Measurements from ENCODE around the gene POLR2H.

Gene POLR2H

GRCh38 chr3:184358124-184358767 lies 3.3 kb upstream of the POLR2H start:
- Mint-ChIP-seq H3K27me3 (no peaks in the 10 kb centered on the region), H3K4me1 (peaks cover 21% of the 10 kb centered on the region), H3K27ac (ENCODE audit: low read depth) (no peak overlapping the region), H3K9me3 (no peaks in the 10 kb centered on the region), H3K4me3 (no peak overlapping the region), H3K36me3 (ENCODE audit: insufficient read depth) (peaks cover 8% of the 10 kb centered on the region)
- DNase-seq (ENCODE audit: low spot score in 2 of 2): no peak
- ATAC-seq (replicated peaks; ENCODE audit: extremely low read depth, poor library complexity, severe bottlenecking): no peak

DNA sequence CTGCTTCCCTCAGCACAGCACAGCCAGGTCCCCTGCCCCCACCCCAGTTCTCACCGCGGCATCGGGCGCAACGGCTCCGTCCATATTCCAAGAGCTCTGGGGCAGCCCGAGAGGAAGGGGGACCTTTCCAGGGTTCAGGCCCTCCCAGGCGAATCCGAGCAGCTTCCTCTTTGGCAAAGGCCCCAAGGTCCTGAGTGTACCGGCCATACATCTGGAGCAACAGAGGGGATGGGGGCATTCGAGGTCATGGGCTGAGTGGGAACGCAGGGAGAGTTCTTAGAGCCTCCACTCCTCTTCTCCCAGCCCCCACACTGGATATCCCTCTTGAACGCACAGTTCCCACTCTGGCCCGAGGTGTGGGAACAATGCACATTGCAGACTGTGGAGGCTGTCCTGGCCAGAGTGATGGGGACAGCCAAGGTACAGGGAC lies 2.6 kb upstream of the POLR2H start:
- DNase-seq (ENCODE audit: low spot score in 2 of 2): no peak
- no peak overlapping the region for H3K27ac Mint-ChIP-seq (ENCODE audit: low read depth)
- no peaks in the 10 kb centered on the region for H3K9me3 Mint-ChIP-seq
- peaks cover 27% of the 10 kb centered on the region for H3K4me1 Mint-ChIP-seq
- ATAC-seq (replicated peaks; ENCODE audit: extremely low read depth, poor library complexity, severe bottlenecking): no peak
- no peaks in the 10 kb centered on the region for H3K27me3 Mint-ChIP-seq
- no peak overlapping the region for H3K4me3 Mint-ChIP-seq
- peaks cover 13% of the 10 kb centered on the region for H3K36me3 Mint-ChIP-seq (ENCODE audit: insufficient read depth)

GRCh38 chr3:184359610-184360009 lies 1.9 kb upstream of the POLR2H start:
- ATAC-seq (replicated peaks; ENCODE audit: extremely low read depth, poor library complexity, severe bottlenecking): no peak
- Mint-ChIP-seq H3K4me1 (peaks cover 33% of the 10 kb centered on the region), H3K4me3 (peak overlapping the region; percentile 85), H3K36me3 (ENCODE audit: insufficient read depth) (peaks cover 13% of the 10 kb centered on the region), H3K9me3 (no peaks in the 10 kb centered on the region), H3K27me3 (no peaks in the 10 kb centered on the region), H3K27ac (ENCODE audit: low read depth) (no peak overlapping the region)
- no peak for DNase-seq (ENCODE audit: low spot score in 2 of 2)

- no peak for ATAC-seq (replicated peaks; ENCODE audit: extremely low read depth, poor library complexity, severe bottlenecking)
- Mint-ChIP-seq H3K27ac (ENCODE audit: low read depth) (peak overlapping the region; percentile 26), H3K4me1 (peaks cover 40% of the 10 kb centered on the region), H3K27me3 (no peaks in the 10 kb centered on the region), H3K36me3 (ENCODE audit: insufficient read depth) (peaks cover 18% of the 10 kb centered on the region), H3K9me3 (no peaks in the 10 kb centered on the region), H3K4me3 (peak overlapping the region; percentile 85)
- no peak for DNase-seq (ENCODE audit: low spot score in 2 of 2)
Measured at GRCh38 chr3:184360070-184360928, 1.2 kb upstream of the POLR2H start.

DNA sequence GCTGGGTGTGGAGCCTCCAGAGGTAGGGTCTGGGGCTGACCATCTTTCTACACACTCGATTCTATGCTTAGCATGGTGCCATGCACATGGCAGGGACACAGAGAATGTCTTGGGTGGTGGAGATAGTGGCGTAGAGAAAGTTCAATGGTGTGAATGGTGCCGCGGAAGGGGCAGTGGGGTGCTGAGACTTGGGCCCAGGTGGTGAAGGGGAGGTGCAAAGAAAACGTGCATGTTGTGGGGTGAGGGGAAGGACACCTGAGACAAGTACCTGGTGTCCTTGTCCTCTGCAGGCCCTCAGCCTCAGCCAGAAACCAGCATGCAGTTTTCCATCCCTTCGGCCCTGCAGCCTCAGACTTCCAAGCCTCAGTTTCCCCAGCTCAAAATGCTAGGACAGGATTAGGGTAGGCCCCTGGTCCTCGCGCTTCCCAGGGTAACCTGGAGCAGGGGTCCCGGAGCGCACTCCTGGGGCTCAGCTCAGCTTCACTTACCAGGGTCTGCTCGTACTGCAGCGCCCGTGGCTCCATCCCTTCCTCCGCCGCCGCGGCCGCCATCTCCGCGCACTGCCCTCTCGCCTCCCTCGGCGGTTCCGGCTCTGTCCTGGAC lies 480 bp upstream of the POLR2H start:
- H3K27ac Mint-ChIP-seq (ENCODE audit: low read depth): peak overlapping the region; percentile 26
- H3K36me3 Mint-ChIP-seq (ENCODE audit: insufficient read depth): peaks cover 20% of the 10 kb centered on the region
- H3K9me3 Mint-ChIP-seq: no peaks in the 10 kb centered on the region
- no peak for ATAC-seq (replicated peaks; ENCODE audit: extremely low read depth, poor library complexity, severe bottlenecking)
- no peaks in the 10 kb centered on the region for H3K27me3 Mint-ChIP-seq
- DNase-seq (ENCODE audit: low spot score in 2 of 2): no peak
- peaks cover 41% of the 10 kb centered on the region for H3K4me1 Mint-ChIP-seq
- H3K4me3 Mint-ChIP-seq: peak overlapping the region; percentile 85

- ATAC-seq (replicated peaks; ENCODE audit: extremely low read depth, poor library complexity, severe bottlenecking) (peak; percentile 12), DNase-seq (ENCODE audit: low spot score in 2 of 2) (no peak)
- peaks cover 46% of the 10 kb centered on the region for H3K4me1 Mint-ChIP-seq
- H3K9me3 Mint-ChIP-seq: no peaks in the 10 kb centered on the region
- H3K27me3 Mint-ChIP-seq: no peaks in the 10 kb centered on the region
- H3K4me3 Mint-ChIP-seq: peak overlapping the region; percentile 85
- peak overlapping the region; percentile 77 for H3K27ac Mint-ChIP-seq (ENCODE audit: low read depth)
- peaks cover 20% of the 10 kb centered on the region for H3K36me3 Mint-ChIP-seq (ENCODE audit: insufficient read depth)
Measured at GRCh38 chr3:184361932-184362667, 590 bp downstream of the POLR2H start.

GRCh38 chr3:184362668-184363546 lies 1.4 kb downstream of the POLR2H start:
- Mint-ChIP-seq H3K36me3 (ENCODE audit: insufficient read depth) (peaks cover 21% of the 10 kb centered on the region), H3K27ac (ENCODE audit: low read depth) (peak overlapping the region; percentile 77), H3K4me3 (peak overlapping the region; percentile 85), H3K9me3 (no peaks in the 10 kb centered on the region), H3K27me3 (no peaks in the 10 kb centered on the region), H3K4me1 (peaks cover 47% of the 10 kb centered on the region)
- DNase-seq (ENCODE audit: low spot score in 2 of 2) (peak; percentile 86 to 87), ATAC-seq (replicated peaks; ENCODE audit: extremely low read depth, poor library complexity, severe bottlenecking) (peak; percentile 71)

GRCh38 chr3:184366619-184367289 lies 5.2 kb downstream of the POLR2H start:
- Mint-ChIP-seq H3K9me3 (no peaks in the 10 kb centered on the region), H3K4me1 (peaks cover 39% of the 10 kb centered on the region), H3K27me3 (no peaks in the 10 kb centered on the region), H3K36me3 (ENCODE audit: insufficient read depth) (peaks cover 30% of the 10 kb centered on the region), H3K27ac (ENCODE audit: low read depth) (no peak overlapping the region), H3K4me3 (no peak overlapping the region)
- DNase-seq (ENCODE audit: low spot score in 2 of 2): no peak
- ATAC-seq (replicated peaks; ENCODE audit: extremely low read depth, poor library complexity, severe bottlenecking): no peak

GRCh38 chr3:184368116-184368515 lies 6.6 kb downstream of the POLR2H start:
- no peak overlapping the region for H3K27ac Mint-ChIP-seq (ENCODE audit: low read depth)
- ATAC-seq (replicated peaks; ENCODE audit: extremely low read depth, poor library complexity, severe bottlenecking): no peak

GRCh38 chr3:184368586-184369183 lies 7.2 kb downstream of the POLR2H start:
- Mint-ChIP-seq H3K36me3 (ENCODE audit: insufficient read depth) (peaks cover 23% of the 10 kb centered on the region), H3K4me3 (no peak overlapping the region), H3K4me1 (peaks cover 31% of the 10 kb centered on the region), H3K27ac (ENCODE audit: low read depth) (no peak overlapping the region), H3K27me3 (no peaks in the 10 kb centered on the region), H3K9me3 (no peaks in the 10 kb centered on the region)
- ATAC-seq (replicated peaks; ENCODE audit: extremely low read depth, poor library complexity, severe bottlenecking): no peak
- DNase-seq (ENCODE audit: low spot score in 2 of 2): no peak

More at GRCh38 chr3:184368116-184368515, 6.6 kb downstream of the POLR2H start:
- no peak for DNase-seq (ENCODE audit: low spot score in 2 of 2)
- Mint-ChIP-seq H3K27me3 (no peaks in the 10 kb centered on the region), H3K4me3 (no peak overlapping the region), H3K4me1 (peaks cover 36% of the 10 kb centered on the region), H3K9me3 (no peaks in the 10 kb centered on the region), H3K36me3 (ENCODE audit: insufficient read depth) (peaks cover 28% of the 10 kb centered on the region)

DNA sequence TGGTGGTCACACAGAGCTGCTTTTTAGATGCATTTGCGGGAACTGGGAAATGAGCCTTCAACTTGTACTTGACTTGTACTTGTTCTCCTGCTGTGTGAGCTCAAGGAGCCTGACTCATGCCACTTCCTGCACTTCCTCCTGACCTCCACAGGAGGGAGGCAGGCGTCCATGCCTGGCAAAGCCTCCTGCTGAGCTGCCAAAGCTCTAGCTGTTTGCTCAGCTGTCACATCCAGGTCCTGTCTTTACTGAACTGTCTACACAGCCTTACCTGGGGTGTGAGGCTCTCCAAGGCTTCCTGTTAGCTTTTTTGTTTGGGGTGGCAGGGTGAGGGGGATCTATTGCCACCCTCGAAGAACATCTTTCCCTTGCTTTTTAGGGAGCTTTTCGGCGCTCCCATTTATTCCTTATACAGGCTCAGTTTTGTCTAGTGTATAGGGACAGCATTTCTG lies 10.1 kb downstream of the POLR2H start:
- DNase-seq (ENCODE audit: low spot score in 2 of 2) (no peak), ATAC-seq (replicated peaks; ENCODE audit: extremely low read depth, poor library complexity, severe bottlenecking) (peak; percentile 77)
- H3K9me3 Mint-ChIP-seq: no peaks in the 10 kb centered on the region
- H3K36me3 Mint-ChIP-seq (ENCODE audit: insufficient read depth): peaks cover 14% of the 10 kb centered on the region
- no peak overlapping the region for H3K4me3 Mint-ChIP-seq
- H3K27ac Mint-ChIP-seq (ENCODE audit: low read depth): no peak overlapping the region
- H3K4me1 Mint-ChIP-seq: peaks cover 15% of the 10 kb centered on the region
- peaks cover 21% of the 10 kb centered on the region for H3K27me3 Mint-ChIP-seq
